Hematopoietic multipotent progenitor cell treated with erythropoietin and hydrocortisone succinate and interleukin-3 and kit ligand, for 8 days (in vitro differentiated cells): ENCODE data around the gene NAA20.

Experiments
- DNase-seq: peaks from one replicate; pipeline ENCODE4 v3.0.0-alpha.2; 2015

NAA20 gene, protein sequence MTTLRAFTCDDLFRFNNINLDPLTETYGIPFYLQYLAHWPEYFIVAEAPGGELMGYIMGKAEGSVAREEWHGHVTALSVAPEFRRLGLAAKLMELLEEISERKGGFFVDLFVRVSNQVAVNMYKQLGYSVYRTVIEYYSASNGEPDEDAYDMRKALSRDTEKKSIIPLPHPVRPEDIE

DNA sequence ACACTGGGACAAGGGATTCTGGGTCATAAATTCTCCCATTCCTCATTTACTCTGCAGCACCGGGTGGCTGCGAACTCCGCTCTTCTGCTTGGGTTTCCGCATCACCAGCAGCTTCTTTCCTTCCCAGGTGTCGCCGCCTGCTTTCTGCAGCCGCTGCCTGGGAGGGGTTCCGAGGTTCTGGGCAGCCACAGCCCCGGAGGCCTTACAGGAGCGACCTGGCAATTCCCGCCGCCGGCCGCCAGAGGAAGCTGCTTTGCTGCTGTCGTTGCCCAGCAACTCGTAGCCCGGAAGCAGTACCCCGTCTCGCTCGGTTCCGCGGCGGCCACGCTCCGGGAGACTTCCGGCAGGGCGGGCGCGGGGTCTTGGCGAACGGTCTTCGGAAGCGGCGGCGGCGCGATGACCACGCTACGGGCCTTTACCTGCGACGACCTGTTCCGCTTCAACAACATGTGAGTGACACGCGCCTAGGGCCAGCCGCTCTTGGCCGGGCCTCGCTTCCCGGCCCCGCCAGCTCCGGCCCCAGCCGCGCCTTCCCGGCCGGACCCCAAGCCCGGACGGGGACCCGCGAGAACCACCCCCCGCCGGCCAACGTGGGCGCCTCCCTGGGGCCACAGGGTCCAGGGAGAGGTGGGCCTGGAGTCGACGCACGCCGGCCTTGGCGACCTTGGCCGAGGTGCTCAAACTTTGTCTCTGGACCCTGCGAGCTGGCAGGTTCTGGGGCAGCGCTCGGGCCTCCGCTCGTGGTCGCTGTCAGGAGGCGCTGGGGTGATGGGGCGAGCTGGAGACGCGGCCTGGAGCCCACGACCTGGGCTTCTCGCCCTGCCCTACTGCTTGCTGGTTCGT, at the start of gene NAA20:
NAA20 (plus strand) TSS at position 362 of the 843 bp plus-strand sequence; CDS start at position 397, 35 bp downstream.
- DNase-seq = peak; percentile 90

DNA sequence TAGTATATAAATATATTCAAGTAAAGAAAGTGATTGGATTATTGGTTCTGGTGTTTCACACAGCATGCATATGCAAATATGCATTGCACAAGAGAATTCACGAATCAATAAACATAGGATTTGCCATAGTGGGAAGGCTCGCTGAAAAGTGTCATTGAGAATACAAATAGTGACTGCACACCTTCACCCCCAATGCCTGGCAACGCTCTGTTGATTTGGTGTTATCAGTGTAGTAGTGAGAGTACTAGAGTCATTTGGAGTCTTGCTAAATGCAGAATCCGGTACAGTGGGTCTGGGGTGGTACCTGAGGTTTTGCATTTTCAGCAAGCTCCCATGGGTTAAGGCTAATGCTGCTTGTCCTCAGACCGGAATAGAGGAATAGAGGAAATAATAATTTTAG, 49.7 kb upstream of the NAA20 start:
- DNase-seq = no peak

DNA sequence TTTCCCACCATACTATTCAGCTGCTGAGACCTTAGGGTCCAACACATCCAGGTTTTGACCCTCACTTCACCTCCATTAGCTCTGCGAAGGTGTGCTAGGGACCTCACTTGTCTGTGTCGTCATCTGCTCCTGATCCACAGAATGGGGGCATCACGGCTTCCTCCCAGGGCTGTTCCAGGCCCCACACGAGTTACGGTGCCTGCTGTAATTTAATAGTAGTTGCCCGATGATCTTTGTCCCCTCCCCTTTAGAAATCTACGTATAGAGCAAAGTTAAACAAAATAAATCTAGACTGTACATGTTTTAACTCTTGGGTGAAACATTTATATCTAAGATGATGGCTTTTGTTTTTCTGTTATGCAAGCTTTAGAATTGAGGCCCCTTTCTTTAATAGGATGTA, 49.1 kb upstream of the NAA20 start:
- DNase-seq = no peak

DNA sequence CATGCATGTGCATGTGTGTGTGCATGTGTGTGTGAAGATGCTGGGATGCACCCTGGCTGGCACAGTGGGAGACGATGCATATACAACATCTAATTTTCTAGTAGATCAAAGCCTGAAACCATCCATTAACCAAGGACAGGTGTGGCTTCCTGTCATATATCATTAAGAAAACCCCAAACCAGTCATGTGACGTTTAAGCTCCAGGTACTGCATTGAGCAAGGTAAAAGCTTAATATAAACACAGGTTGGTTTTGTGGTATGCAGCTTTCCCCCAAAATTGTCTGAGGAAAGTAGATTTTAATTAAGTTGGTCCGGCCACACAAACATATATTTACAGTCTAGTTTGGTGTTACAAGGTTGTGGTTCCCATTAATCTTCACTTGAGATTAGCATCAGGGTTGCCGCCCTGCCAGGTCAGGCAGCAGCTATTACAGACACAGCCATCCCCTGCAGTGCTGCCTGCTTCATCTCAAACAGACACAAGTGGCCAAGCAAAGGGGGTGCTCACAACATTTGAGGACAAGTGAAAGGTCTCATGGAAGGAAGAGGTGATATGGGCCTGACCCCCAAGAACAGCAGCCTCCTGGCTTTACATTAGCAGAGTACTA, 48.6 kb upstream of the NAA20 start:
- DNase-seq = no peak

DNA sequence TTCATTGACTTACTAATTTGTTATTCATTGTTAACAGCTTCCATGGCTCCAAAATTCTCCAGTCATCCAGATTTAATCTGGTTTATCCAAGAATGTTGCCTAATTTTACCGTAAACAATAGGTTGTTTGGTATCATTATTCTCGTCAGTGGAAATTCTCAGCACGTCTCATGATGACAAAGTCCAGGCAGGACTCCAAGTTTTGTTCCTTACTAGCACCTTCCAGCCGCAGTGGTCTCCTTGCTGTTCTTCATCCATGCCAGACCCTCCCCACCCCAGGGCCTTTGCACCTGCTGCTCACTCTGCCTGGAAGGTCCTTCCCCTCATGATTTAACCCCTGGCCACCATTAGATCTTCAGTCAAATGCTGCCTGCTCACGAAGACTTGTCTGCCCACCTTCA, 48.1 kb upstream of the NAA20 start:
- DNase-seq = no peak

DNA sequence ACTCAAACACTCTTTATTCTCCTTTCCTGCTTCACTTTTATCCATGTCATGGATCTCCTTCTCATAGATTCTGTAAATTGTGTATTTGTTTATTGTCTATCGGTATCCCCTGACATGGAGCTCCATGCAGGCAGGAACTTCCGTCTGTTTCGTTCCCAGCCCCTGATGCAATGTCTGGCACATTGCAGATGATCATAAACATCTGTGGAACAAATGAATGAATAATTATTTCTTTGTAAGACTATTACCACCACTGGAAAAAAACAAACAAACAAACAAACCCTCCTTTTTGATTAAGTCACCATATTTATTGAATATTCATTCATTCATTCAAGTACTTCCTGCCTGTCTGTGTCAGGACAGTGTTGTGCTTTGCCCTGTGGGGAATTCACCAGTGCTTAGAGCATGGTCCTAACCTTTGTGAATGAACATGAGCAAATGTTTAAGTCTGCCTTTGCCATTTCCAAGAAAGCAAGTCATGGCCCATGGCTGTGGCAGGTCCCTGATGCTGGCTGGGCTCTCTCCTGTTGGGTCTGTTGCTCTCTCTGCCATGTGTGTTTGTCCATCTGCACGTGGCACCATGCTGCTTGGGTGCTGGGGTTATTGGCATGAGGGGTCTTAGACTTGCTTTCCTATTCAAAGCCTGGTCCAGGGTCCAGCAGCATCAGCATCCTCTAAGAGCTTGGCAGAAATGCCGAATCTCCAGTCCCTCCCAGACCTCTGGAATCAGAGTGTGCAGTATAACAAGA, 47.5 kb upstream of the NAA20 start:
- DNase-seq = no peak

DNA sequence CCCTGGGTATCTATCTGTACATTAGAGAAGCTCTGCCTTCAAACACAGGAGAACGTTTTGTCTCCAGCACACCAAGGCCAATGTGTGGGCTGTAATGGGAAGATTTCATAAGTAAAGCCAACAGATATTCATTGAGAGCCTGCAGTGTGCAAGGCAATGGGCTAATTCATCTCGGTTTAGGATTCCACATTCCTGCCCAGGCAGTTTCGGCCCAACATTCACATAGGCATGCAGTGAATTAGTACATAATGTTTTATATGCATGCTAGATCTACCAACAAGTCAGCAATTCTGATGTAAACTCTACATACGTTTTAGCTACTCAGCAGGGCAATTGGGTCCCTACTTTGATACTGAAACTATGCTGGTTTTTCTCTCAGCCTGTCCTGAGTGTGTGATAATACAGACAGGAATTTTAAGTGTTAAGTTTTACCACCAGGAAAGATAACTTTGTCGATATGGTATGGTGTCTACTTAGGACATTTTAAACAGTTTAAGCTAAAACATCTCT, 46.9 kb upstream of the NAA20 start:
- DNase-seq = no peak

DNA sequence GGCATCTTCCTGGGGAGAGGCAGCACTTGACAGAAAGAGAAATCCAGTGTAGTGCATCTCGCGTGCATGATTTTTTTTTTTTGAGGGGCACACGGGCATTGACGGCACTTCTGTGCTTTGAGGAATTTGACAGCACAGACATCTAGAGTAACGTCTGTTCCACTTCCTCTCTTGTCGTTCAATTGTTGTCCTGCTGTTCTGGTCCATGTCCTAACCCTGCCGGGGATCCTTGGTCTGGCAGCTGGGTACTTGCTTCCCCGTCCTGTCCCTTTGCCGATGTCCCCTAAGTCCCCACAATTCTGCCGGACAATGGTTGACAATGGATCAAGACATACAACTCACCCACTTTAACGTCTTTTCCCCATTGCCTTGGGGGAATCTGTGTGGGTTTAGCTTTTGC, 46.0 kb upstream of the NAA20 start:
- no peak for DNase-seq

DNA sequence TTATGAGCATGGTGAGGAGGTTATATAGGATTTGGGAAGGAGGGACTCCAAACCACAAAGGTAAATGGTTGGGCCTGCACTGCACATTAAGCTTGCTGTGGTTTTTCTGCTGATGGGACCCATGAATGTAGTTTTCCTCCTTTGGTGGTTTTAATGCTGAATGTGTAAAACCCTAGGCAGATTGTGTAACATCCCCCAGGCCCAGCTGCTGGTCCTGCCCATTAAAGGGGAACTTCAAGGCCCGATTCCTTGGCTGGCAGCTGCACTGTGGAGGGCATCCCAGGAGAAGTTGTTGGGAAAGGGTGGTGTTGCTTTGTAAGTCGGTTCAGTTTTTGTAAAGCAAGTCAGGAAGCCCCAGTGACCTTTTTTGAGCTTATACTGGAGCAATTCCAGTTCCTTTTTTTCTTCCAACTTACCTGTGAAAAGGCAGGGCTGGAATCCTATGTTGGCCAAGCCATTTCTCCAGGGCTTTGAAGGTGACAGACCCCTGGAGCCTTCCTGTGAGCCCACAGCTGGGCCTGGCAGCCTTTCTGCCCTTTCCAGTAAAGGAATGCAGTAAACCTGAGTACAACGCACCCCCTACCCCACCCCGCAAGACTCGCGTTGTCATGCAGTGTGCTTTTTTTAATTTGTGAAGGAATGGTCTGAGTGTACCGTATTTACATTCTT, 43.1 kb upstream of the NAA20 start:
- peak; percentile 3 for DNase-seq

DNA sequence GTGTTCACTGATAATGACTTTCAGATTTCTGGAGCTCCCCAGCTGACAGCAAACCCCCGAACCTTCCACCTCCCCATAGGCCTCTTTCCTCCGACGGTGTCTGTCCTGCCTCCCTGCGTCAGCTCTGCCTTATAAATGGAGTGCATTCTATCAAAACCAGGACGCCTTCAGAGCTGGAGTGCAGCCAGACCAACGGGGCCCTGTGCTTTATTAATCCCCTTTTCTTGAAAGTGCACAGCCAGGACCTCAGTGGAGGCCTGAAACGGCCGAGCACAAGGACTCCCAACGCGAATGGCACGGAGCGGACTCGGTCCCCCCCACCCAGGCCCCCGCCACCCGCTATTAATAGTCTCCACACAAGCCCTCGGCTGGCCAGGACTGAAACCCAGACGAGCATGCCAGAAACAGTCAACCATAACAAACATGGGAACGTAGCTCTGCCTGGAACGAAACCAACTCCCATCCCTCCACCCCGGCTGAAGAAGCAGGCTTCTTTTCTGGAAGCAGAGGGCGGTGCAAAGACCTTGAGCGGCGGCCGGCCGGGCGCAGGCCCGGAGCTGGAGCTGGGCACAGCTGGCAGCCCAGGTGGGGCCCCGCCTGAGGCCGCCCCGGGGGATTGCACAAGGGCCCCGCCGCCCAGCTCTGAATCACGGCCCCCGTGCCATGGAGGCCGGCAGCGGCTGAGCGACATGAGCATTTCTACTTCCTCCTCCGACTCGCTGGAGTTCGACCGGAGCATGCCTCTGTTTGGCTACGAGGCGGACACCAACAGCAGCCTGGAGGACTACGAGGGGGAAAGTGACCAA, 42.3 kb upstream of the NAA20 start:
- DNase-seq = no peak

DNA sequence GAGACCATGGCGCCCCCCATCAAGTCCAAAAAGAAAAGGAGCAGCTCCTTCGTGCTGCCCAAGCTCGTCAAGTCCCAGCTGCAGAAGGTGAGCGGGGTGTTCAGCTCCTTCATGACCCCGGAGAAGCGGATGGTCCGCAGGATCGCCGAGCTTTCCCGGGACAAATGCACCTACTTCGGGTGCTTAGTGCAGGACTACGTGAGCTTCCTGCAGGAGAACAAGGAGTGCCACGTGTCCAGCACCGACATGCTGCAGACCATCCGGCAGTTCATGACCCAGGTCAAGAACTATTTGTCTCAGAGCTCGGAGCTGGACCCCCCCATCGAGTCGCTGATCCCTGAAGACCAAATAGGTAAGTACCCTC, 41.7 kb upstream of the NAA20 start:
- DNase-seq = no peak

DNA sequence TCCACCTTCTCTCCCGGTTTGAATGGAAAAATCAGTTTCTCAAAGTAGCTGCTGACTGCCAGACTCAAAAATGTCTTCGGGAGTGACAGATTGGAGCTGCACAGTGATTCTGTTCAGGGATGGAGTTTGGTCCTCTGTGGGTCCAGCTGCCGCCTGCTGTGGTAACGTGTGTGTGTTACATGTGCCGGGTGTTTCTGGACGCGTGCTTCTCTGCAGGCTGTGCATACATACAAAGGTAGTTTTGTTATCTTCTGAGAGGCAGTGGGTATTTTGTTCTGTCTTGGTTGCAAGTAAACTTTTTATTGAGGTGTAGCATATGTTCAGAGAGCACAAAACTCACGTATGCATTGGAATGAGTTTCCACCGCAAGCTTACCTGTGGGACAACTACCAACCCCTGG, 41.3 kb upstream of the NAA20 start:
- no peak for DNase-seq

DNA sequence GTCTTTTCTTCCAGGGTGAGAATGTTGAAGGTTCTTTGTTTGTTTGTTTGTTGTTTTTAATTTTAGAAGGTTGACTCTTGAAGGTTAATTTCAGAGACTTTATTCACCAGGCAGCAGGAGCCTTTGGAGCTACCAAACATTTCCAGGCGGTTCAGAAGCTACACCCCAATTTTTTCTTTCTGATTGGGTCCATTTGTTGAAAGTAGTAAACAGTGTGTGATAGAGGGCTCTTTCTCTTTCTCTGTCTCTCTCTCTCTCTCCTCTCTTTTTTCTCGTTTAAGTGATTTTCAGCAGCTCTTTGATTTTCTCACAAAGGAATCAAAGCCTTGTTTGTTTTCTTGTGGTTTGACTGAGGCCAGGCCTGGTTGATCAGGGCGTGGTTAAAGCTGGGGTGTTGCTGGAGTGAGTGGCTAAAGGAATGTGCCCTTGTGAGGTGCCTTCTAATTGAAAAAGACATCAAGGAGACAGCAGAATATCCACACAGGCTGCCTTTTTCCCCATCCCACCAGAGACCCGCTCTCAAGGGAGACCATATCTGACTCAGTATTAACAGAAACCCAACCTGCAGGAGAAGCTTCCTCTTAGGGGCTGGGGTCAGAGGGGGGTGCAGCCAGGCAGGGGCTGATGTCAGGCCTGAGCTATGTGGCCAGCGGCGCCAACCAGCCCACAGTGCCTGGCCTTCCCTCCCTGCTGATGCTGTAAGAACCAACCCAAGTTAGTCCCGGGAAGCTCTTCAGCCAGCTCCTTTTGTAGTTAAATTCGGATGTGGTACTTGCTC, 40.4 kb upstream of the NAA20 start:
- DNase-seq = no peak

DNA sequence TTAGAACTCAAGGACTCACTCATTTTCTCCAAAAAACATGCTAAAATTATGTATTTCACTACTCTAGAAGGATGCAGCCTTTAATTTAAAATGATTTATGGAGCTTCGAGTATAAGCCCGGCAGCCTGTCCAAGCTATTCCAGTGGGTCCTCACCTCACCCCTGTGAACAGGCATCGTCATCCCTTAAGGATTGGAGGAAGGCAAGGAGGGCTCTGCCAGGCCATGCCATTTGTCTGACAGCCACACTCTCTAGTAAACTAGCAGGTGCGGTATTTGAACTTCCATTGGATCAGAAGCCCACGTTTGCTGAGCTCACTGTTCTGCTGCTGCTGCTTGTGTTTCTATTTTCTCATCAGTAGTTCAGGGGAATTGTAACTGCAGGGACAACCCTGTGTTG, 39.8 kb upstream of the NAA20 start:
- no peak for DNase-seq

DNA sequence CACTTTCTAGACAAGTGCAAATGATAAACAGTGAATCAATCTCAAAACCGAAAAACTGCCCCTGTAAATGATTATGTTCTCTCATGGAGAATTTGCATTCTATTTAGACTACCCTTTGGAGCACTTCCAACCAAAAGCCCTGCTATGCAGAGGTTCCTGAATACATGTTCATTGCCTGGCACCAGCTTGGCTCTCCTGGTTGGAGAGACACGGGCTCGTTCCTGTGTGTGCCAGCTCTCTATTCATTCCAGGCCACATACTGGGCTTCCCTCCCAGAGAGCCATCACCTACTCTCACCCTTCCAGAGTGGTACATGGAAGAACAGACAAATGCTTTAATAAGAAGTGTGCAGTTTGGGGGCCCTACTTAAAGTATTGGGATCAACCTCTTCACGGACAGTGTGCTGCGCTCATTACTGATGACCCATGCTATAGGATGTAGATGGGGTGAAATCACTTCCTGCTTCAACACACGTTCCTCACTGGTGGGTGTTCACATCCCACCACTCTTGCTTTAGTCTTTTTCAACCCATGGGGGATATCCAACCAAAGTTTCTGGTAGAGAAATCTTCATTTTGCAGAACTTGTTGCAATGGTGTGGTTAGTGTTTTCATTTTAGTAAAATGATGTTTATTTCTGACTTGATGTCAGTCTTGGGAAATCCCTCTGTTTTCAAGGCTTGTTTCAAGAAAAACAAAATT, 38.5 kb upstream of the NAA20 start:
- no peak for DNase-seq

DNA sequence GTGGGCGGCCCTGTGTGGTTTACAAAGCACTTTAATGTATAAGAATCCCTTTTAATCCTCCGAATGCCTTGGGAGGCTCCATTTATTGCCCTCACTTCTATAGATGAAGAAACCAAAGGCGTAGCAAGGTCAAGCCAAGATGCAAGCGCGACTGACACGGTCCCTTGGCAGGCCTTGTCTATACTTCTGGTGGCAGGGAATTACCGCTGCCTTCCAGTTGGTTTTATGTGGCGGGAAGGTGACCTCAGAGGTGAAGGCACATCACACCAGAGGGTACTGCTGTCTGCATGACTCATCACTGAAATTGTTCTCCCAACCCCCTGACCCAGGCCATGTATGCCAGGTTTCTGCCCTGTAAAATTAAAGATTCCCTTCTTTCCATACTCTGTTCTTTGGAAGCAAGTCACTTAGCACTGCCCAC, 36.1 kb upstream of the NAA20 start:
- no peak for DNase-seq

DNA sequence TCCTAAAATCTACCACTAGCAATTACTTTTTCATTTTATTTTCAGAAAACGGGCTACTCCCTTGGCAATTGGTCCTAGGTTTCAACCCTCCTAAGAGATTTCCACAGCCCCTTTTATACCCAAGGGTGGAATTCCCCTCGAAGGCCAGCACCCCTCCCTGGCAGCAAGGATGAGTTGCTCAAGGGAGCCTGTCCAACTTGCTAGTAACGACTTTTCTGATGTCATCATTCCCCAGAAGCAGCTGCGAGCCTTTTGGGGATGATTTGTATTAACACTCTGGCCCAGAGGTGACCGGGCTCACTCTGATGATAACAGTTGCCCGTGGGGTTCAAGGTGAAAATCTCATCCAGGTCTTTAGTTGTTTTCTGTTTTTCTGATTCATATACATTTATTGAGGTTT, 30.7 kb upstream of the NAA20 start:
- no peak for DNase-seq

DNA sequence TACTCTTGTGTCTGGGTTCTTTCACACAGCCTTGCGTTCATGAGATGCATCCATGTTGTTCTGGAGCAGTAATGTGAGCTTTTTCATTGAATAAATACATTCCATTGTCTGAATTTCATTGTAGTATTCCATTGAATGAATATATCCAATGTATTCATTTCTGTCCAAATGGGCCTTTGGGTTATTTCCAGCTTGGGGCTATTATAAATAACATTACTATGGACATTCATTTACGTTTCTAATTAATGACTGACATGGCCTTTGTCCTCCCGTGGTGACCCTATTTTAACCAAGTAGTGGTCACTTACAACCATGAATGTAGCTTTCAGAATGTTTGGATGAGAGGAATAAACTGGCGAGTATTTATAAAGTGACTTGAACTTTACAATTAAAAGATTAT, 30.1 kb upstream of the NAA20 start:
- no peak for DNase-seq

DNA sequence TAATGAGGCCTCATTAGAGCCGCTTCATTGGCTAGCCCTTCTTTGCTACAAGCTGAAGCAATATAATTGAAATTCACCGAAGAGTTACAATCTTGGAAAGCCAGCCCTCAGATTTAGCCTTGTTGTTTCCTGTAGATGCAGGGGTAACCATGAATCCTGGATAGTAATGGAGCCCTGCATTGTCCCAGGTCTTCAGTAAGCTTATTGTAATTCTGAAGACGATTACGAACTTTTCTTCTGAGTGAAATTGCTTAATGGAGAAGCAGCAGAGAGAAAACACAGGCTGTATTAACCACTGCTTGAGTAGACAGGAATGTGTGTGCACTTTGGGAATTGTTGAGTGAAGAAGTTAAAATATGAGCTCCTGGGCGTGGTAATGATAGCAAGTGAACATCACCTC, 26.3 kb upstream of the NAA20 start:
- DNase-seq = no peak

DNA sequence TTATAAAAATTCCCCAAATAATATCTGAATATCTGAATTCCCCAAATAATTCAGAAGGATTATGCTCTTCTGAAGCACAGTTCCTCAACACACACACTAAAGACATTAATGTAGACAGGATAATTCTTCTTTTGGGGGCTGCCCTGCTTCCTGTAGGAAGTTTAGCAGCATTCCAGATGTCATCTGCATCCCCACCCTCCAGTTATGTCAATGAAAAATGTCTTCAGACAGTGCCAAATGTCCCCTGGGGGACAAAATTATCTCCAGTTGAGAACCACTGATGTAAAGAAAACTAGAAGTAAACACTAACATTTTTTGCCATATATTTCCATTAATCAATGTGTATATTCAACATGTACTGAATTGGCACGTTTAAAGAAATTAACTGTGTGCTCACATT, 25.9 kb upstream of the NAA20 start:
- no peak for DNase-seq

DNA sequence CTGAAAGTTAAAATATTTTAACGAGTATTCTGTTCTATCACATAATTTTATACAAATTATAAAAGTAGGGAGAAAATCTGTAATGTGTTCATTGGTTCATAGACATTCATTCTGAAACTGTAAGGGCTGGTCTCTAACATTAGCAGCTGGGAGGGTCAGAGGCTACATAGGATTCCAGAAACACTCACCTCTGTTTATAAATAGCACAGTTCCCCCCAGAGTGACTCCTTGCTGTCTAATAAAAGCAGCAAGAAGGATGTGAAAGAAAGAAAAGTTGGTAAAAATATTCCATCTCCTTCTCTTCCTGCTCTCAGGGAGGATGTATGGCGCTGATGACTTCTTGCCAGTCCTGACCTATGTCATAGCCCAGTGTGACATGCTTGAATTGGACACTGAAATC, 25.3 kb upstream of the NAA20 start:
- no peak for DNase-seq
